GM23248 (cell line): ENCODE results near the gene DENND2D.

Experiments
- EZH2 ChIP-seq: fragments of 200-600 bp; sonication (generic); IDR thresholded peaks from 2 replicates; pipeline ENCODE4 v1.6.1; 2018; ENCODE audit warnings: antibody characterized with exemption, mild to moderate bottlenecking; ENCODE audit not compliant: insufficient read depth, poor library complexity, severe bottlenecking
- EZH2phosphoT487 ChIP-seq: fragments of 200-600 bp; sonication (generic); IDR thresholded peaks from 2 replicates; pipeline ENCODE4 v1.6.1; 2018; ENCODE audit warnings: antibody characterized with exemption, moderate library complexity, mild to moderate bottlenecking, low read depth; ENCODE audit not compliant: insufficient read depth

GRCh38 chr1:111142356-111142975, 58.0 kb downstream of the DENND2D start:
- TF ChIP-seq EZH2 (no peak), EZH2phosphoT487 (no peak)
